Psoas muscle (tissue), 8 donors: ENCODE measurements around the gene LRRC70. TPM values are rescaled to one million over a fixed set of nuclear protein-coding genes. Genes with fewer than 3 reads are reported as not detected.

Experiments used
- ATAC-seq, 4 donors: fragments of 200-7000 bp; cut with Tn5 transposase; one replicate each; pipeline ENCODE4 v1.9.1; 2020; ENCODE audit warnings: moderate library complexity in 3 of 4, mild to moderate bottlenecking in 2 of 4
- DNase-seq, 2 donors: peaks; one replicate each; pipeline ENCODE4 v3.0.0-alpha.2; 2020
- H3K27ac ChIP-seq: fragments of 200-600 bp; one replicate; pipeline ENCODE4 v1.8.0; 2022
- H3K27me3 ChIP-seq, 3 donors: fragments of 200-600 bp in 1 of 3; one replicate each; pipeline versions ENCODE4 v1.6.1 to v1.8.0; 2013 to 2022; ENCODE audit warnings: low read length in 2 of 3, mild to moderate bottlenecking in 2 of 3, moderate library complexity in 1 of 3; ENCODE audit not compliant: insufficient read depth in 3 of 3
- H3K36me3 ChIP-seq, 2 donors: fragments of 200-600 bp in 1 of 2; one replicate each; pipeline versions ENCODE4 v1.6.1 to v1.8.0; 2013 to 2022; ENCODE audit warnings: low read depth in 1 of 2, mild to moderate bottlenecking in 1 of 2, moderate library complexity in 1 of 2; ENCODE audit not compliant: insufficient read depth in 1 of 2
- H3K4me1 ChIP-seq: fragments of 200-600 bp; one replicate; pipeline ENCODE4 v1.8.0; 2022
- H3K4me3 ChIP-seq: fragments of 200-600 bp; one replicate; pipeline ENCODE4 v1.8.0; 2022; ENCODE audit warnings: mild to moderate bottlenecking
- H3K9me3 ChIP-seq: fragments of 200-600 bp; one replicate; pipeline ENCODE4 v1.8.0; 2022
- CTCF ChIP-seq: fragments of 200-600 bp; IDR thresholded peaks from one replicate; pipeline ENCODE4 v1.8.0; 2022; ENCODE audit warnings: antibody characterized with exemption
- WGBS, 3 donors: extraction: QIAGEN DNeasy Blood & Tissue Kit; methylation state at CpG; one replicate each; pipeline versions ENCODE4 v1.1.6 to v1.1.7; 2013; 5-methylcytosine and 5-hydroxymethylcytosine counted together
- intact Hi-C, 2 donors: fragments of 100-400 bp; cut with DNase I; formaldehyde crosslinking; loops; one replicate each; pipeline versions ENCODE4 v1.11.0 to v1.14.2; 2022
- polyA plus RNA-seq, 3 donors: library from polyadenylated mRNA; stranded (reverse); fragments of 200-250 nt; gene quantifications; one replicate each; pipeline ENCODE4 v1.2.3, GENCODE V29; 2013
- total RNA-seq, 4 donors: library from RNA; stranded (reverse); fragmentation: NEBNext Ultra II Directional in 2 of 4; extraction: Animal tissue kit (Norgen Biotek cat#: 25700) in 2 of 4; gene quantifications; one replicate each; pipeline versions ENCODE4 v1.2.1 to v1.2.4, GENCODE V29; 2021 to 2023
- donor health status: healthy with polysubstance abuse.
- donor health status: DM: no; HTN: no; CAD: no; lungs with moderate emphysema.
- donor health status: Bipolar disorder and iron deficiency.
- donor health status: healthy.
- donor health status: DM: yes; HTN: yes; CAD: no.
- donor health status: DM: no; HTN: no; CAD: no.
- donor health status: DM: no; HTN: no; CAD: no.
- donor health status: DM: yes; HTN: yes; CAD: no.

The LRRC70 gene
- total and polyA plus RNA-seq, 7 donors = 0.17 to 1.6 (median 0.64) TPM

GRCh38 chr5:62550103-62550502, 28.5 kb upstream of the LRRC70 start:
- 84 to 88% (median 87%) methylated on average over 2 of the region's 2 CpGs for WGBS, 3 donors
- Histone ChIP-seq H3K27me3 (no peaks in the 10 kb centered on the region), H3K4me1 (no peaks in the 10 kb centered on the region), H3K36me3 (peaks cover 0 to 16% of the 10 kb centered on the region in 2 donors), H3K4me3 (no peak overlapping the region), H3K27ac (no peak overlapping the region), H3K9me3 (no peaks in the 10 kb centered on the region)
- TF ChIP-seq CTCF = no peak
- ATAC-seq (no peak), DNase-seq (no peak)
- intact Hi-C loops = no loop called here

- H3K9me3 ChIP-seq = no peaks in the 10 kb centered on the region
- H3K27me3 ChIP-seq = no peaks in the 10 kb centered on the region
- H3K27ac ChIP-seq = no peak overlapping the region
- DNase-seq = no peak
- intact Hi-C loops = no loop called here
- H3K4me1 ChIP-seq = no peaks in the 10 kb centered on the region
- TF ChIP-seq CTCF = no peak
- no peak for ATAC-seq
- no peak overlapping the region for H3K4me3 ChIP-seq
- H3K36me3 ChIP-seq = peaks cover 4 to 13% of the 10 kb centered on the region in 2 donors
Observed at GRCh38 chr5:62555930-62556329, 22.7 kb upstream of the LRRC70 start.

- Histone ChIP-seq H3K27ac (no peak overlapping the region), H3K9me3 (no peaks in the 10 kb centered on the region), H3K36me3 (peaks cover 4 to 19% of the 10 kb centered on the region in 2 donors), H3K4me1 (no peaks in the 10 kb centered on the region), H3K27me3 (no peaks in the 10 kb centered on the region), H3K4me3 (no peak overlapping the region)
- DNase-seq (no peak), ATAC-seq (no peak)
- intact Hi-C loops = no loop called here
- no peak for TF ChIP-seq CTCF
- WGBS, 3 donors = 95 to 97% (median 97%) methylated on average over 3 of the region's 3 CpGs
Observed at GRCh38 chr5:62558941-62559340, 19.7 kb upstream of the LRRC70 start.

DNA sequence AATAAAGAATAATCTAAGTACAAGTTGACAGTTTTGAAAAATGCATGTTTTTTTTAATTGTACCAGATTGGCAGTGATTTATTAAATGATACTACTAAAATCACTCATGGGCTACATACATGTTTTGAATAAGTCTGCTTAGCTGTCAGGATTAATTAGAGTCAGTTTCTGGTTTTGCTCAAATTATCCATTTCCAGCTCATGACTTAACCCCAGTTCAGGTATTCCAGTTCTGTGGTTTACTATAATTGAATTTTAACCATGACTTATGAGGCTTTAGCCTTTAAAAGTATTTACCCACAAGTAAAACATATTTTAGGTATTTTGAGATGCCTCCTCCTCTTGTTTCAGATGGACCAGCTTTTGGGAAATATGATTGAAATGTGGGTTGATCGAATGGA, 17.8 kb upstream of the LRRC70 start:
- Histone ChIP-seq H3K27me3 (no peaks in the 10 kb centered on the region), H3K36me3 (peaks cover 4 to 19% of the 10 kb centered on the region in 2 donors), H3K4me1 (no peaks in the 10 kb centered on the region), H3K9me3 (no peaks in the 10 kb centered on the region), H3K27ac (no peak overlapping the region), H3K4me3 (no peak overlapping the region)
- DNase-seq (no peak), ATAC-seq (no peak)
- WGBS, 3 donors = 94 to 96% (median 95%) methylated on average over 1 of the region's 1 CpG
- TF ChIP-seq CTCF = no peak
- intact Hi-C loops = no loop called here

DNA sequence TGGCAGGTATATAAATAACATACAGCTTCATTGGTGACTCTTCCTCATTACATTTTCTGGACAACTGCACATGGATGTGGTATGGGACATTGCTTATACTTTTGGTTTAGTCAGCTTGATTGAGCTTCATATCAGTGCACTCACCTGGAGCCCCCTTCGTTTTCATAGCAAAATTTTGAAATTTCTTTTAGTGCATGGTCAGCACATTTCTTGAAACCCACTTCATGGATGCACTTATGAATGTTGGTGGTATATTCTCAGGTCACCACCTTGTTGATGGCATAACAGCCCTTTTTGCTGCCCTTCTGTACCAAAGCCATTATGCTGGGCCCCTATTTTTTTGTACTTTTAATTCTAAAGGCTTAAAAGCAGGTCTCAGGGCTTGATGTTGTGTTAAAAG, 16.7 kb upstream of the LRRC70 start:
- Histone ChIP-seq H3K4me3 (no peak overlapping the region), H3K36me3 (peaks cover 0 to 19% of the 10 kb centered on the region in 2 donors), H3K4me1 (no peaks in the 10 kb centered on the region), H3K27me3 (no peaks in the 10 kb centered on the region), H3K27ac (no peak overlapping the region), H3K9me3 (peaks cover 7% of the 10 kb centered on the region)
- intact Hi-C loops = no loop called here
- 93 to 97% (median 95%) methylated on average over 1 of the region's 1 CpG for WGBS, 3 donors
- TF ChIP-seq CTCF = no peak
- ATAC-seq (no peak), DNase-seq (no peak)
